T-helper 9 cell (primary cell): ENCODE measurements around the gene PDE3B.
"Not testable (repeated sequence)": the region's sequence is repeated elsewhere in the genome, so short reads cannot be mapped to it uniquely, and the experiment has no call there.

ENCODE experiments used
- DNase-seq: peaks from one replicate; pipeline ENCODE4 v3.0.0-alpha.2; 2020
- total RNA-seq, 2 donors: gene quantifications; one replicate each; lab custom pipeline; 2026; lab: John Stamatoyannopoulos, UW

Gene PDE3B
- total RNA-seq = 228 to 525 reads per million in 2 donors

- DNase-seq = peak; percentile 59
Measured at GRCh38 chr11:14643697-14644225, at the start of gene PDE3B. PDE3B (plus strand) TSS chr11:14643804; CDS start chr11:14644076, 272 bp downstream.

GRCh38 chr11:14595261-14595660, 48.3 kb upstream of the PDE3B start:
- not testable (repeated sequence) for DNase-seq

GRCh38 chr11:14607713-14608112, 35.9 kb upstream of the PDE3B start:
- DNase-seq = no peak

GRCh38 chr11:14609902-14610301, 33.7 kb upstream of the PDE3B start:
- DNase-seq = no peak

- no peak for DNase-seq
Measured at GRCh38 chr11:14611939-14612338, 31.7 kb upstream of the PDE3B start.

GRCh38 chr11:14612694-14613093, 30.9 kb upstream of the PDE3B start:
- no peak for DNase-seq

- no peak for DNase-seq
Measured at GRCh38 chr11:14614091-14614622, 29.4 kb upstream of the PDE3B start.

- DNase-seq = no peak
Measured at GRCh38 chr11:14617241-14618027, 26.2 kb upstream of the PDE3B start.

GRCh38 chr11:14618060-14618459, 25.5 kb upstream of the PDE3B start:
- DNase-seq = no peak

- no peak for DNase-seq
Measured at GRCh38 chr11:14619603-14620531, 23.7 kb upstream of the PDE3B start.

- no peak for DNase-seq
Measured at GRCh38 chr11:14622223-14622954, 21.2 kb upstream of the PDE3B start.

GRCh38 chr11:14623036-14623435, 20.6 kb upstream of the PDE3B start:
- no peak for DNase-seq

GRCh38 chr11:14625586-14626205, 17.9 kb upstream of the PDE3B start:
- DNase-seq = no peak

- no peak for DNase-seq
Measured at GRCh38 chr11:14626650-14627049, 17.0 kb upstream of the PDE3B start.

GRCh38 chr11:14633506-14634224, 9.9 kb upstream of the PDE3B start:
- peak; percentile 13 for DNase-seq

- DNase-seq = no peak
Measured at GRCh38 chr11:14634813-14635212, 8.8 kb upstream of the PDE3B start.

GRCh38 chr11:14635546-14635945, 8.1 kb upstream of the PDE3B start:
- DNase-seq = no peak

GRCh38 chr11:14636119-14636518, 7.5 kb upstream of the PDE3B start:
- DNase-seq = no peak

- no peak for DNase-seq
Measured at GRCh38 chr11:14637868-14638409, 5.7 kb upstream of the PDE3B start.

GRCh38 chr11:14638561-14638960, 5.0 kb upstream of the PDE3B start:
- DNase-seq = no peak

- no peak for DNase-seq
Measured at GRCh38 chr11:14641801-14642200, 1.8 kb upstream of the PDE3B start.
